ENCODE data around the gene TTYH1.
A peak's percentile ranks its signal among the peaks of the same experiment; 100 is the strongest.

The TTYH1 gene

DNA sequence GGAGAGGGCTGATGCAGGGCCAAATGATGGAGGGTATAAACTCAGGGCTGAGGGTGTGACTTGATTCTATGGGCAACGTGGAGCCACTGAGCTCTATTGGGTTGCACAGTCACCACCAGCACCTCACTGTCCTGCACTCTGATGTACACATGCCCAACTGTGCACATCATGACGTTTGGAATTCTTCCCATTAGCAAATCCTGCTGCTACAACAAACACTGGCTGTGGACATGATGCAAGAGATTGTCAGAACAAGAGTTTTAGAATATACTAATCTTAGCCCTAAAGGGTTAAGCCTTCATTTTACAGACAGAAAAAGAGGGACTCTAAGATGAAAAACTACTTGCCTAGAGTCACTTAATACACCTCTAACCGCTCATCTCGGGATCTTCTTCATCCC, 2.4 kb upstream of the TTYH1 start:
- no peaks in the 10 kb centered on the region for H3K9me2 ChIP-seq (replicated peaks; ENCODE audit: low read depth, low read length)
- no peak overlapping the region for H3K9ac ChIP-seq (ENCODE audit: low read depth, low read length, poor library complexity, severe bottlenecking)
- peaks cover 11% of the 10 kb centered on the region for H3K4me1 ChIP-seq (ENCODE audit: insufficient read depth, low read length, poor library complexity, severe bottlenecking)
- TF ChIP-seq EZH2phosphoT487 (IDR thresholded peaks at IDR 0.05; ENCODE audit: borderline replicate concordance): no peak
- TF ChIP-seq, protein P1, sequence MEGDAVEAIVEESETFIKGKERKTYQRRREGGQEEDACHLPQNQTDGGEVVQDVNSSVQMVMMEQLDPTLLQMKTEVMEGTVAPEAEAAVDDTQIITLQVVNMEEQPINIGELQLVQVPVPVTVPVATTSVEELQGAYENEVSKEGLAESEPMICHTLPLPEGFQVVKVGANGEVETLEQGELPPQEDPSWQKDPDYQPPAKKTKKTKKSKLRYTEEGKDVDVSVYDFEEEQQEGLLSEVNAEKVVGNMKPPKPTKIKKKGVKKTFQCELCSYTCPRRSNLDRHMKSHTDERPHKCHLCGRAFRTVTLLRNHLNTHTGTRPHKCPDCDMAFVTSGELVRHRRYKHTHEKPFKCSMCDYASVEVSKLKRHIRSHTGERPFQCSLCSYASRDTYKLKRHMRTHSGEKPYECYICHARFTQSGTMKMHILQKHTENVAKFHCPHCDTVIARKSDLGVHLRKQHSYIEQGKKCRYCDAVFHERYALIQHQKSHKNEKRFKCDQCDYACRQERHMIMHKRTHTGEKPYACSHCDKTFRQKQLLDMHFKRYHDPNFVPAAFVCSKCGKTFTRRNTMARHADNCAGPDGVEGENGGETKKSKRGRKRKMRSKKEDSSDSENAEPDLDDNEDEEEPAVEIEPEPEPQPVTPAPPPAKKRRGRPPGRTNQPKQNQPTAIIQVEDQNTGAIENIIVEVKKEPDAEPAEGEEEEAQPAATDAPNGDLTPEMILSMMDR (conservative IDR thresholded peaks at IDR 0.05; ENCODE audit: low read length): no peak
- 0 out of 2 replicates have a peak, but pooled peaks cover 4% of the 10 kb centered on the region for H3F3A ChIP-seq (ENCODE audit: low read depth)
- no peak overlapping the region for H3K4me3 ChIP-seq (ENCODE audit: low read length, poor library complexity, severe bottlenecking)
- H3K9me3 ChIP-seq (ENCODE audit: insufficient read depth, low read depth, low read length): no peaks in the 10 kb centered on the region
- no peaks in the 10 kb centered on the region for H3K79me2 ChIP-seq (ENCODE audit: insufficient read depth, low read length)
- no peak overlapping the region for H3K4me2 ChIP-seq (ENCODE audit: low read depth, low read length, poor library complexity, severe bottlenecking)
- no peaks in the 10 kb centered on the region for H3K27me3 ChIP-seq (ENCODE audit: insufficient read depth, low read length, poor library complexity, severe bottlenecking)
- H3K36me3 ChIP-seq (ENCODE audit: insufficient read depth, low read length): no peaks in the 10 kb centered on the region
- no peaks in the 10 kb centered on the region for H4K20me1 ChIP-seq (ENCODE audit: insufficient read depth, low read length, poor library complexity, severe bottlenecking)
- no peak overlapping the region for H2AFZ ChIP-seq (ENCODE audit: low read length)

DNA sequence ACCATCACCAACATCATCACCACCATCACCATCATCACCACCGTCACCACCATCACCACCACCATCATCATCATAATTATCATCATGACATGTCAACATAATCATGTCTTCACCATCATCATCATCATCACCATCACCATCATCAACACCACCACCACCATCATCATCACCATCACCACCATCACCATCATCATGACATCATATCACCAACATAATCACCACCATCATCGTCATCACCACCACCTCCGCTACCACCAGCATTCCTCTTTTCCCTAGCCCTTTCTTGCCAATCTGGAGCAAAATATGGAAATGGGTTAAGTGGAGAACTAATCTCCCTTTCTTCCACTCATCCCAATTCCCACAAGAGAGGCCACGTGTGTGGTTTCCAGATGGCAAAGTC, 1.1 kb upstream of the TTYH1 start:
- Histone ChIP-seq H3K9ac (ENCODE audit: low read depth, low read length, poor library complexity, severe bottlenecking) (no peak overlapping the region), H3F3A (ENCODE audit: low read depth) (no peaks in the 10 kb centered on the region), H4K20me1 (ENCODE audit: insufficient read depth, low read length, poor library complexity, severe bottlenecking) (no peaks in the 10 kb centered on the region), H3K4me1 (ENCODE audit: insufficient read depth, low read length, poor library complexity, severe bottlenecking) (peaks cover 15% of the 10 kb centered on the region), H3K79me2 (ENCODE audit: insufficient read depth, low read length) (no peaks in the 10 kb centered on the region), H2AFZ (ENCODE audit: low read length) (no peak overlapping the region), H3K4me3 (ENCODE audit: low read length, poor library complexity, severe bottlenecking) (no peak overlapping the region), H3K9me2 (replicated peaks; ENCODE audit: low read depth, low read length) (no peaks in the 10 kb centered on the region), H3K27me3 (ENCODE audit: insufficient read depth, low read length, poor library complexity, severe bottlenecking) (no peaks in the 10 kb centered on the region), H3K4me2 (ENCODE audit: low read depth, low read length, poor library complexity, severe bottlenecking) (no peak overlapping the region), H3K9me3 (ENCODE audit: insufficient read depth, low read depth, low read length) (no peaks in the 10 kb centered on the region), H3K36me3 (ENCODE audit: insufficient read depth, low read length) (no peaks in the 10 kb centered on the region)
- TF ChIP-seq, protein P1 (conservative IDR thresholded peaks at IDR 0.05; ENCODE audit: low read length): no peak

DNA sequence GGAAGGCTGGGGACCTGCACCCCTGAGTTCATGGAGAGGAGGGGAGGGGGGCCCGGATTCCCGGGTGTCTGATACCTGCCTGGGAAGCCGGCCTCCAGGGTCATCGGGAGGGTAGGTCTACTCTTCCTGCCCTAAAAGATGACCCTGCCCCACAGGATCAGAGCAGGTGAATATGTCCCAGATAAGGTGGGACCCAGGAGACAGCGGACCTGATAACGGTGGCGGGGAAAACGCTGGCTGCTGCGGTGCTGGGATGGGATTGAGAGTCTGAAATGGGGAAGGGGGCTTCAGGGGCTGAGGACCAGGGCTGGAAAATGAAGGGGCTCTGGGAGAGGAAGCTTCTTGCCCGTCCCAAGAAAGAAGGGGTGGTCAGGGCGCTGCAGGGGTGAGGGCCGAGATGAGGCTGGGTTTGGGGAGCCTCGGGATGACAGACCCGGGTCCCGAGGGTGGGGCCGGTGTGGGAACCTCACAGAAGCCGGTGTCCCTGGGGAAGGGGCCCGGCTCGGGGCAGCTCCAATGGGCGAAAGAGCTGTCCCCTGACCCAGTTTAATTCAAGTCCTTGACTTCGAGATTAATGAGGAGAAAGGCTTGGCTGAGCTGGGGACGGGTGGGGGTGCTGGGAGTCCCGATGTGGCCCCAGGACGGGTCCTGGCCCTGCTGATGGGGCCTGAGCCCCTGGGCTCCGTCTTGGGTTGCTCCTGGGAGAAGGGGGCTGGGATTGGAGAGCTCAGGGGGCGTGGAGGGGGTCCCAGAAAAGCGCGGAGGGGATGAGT, 823 bp downstream of the TTYH1 start:
- H3K27me3 ChIP-seq (ENCODE audit: insufficient read depth, low read length, poor library complexity, severe bottlenecking): no peaks in the 10 kb centered on the region
- H3K4me1 ChIP-seq (ENCODE audit: insufficient read depth, low read length, poor library complexity, severe bottlenecking): peaks cover 15% of the 10 kb centered on the region
- no peaks in the 10 kb centered on the region for H3F3A ChIP-seq (ENCODE audit: low read depth)
- H2AFZ ChIP-seq (ENCODE audit: low read length): no peak overlapping the region
- H3K9ac ChIP-seq (ENCODE audit: low read depth, low read length, poor library complexity, severe bottlenecking): peak overlapping the region; percentile 54
- no peaks in the 10 kb centered on the region for H3K36me3 ChIP-seq (ENCODE audit: insufficient read depth, low read length)
- H3K9me2 ChIP-seq (replicated peaks; ENCODE audit: low read depth, low read length): no peaks in the 10 kb centered on the region
- TF ChIP-seq, protein P1 (conservative IDR thresholded peaks at IDR 0.05; ENCODE audit: low read length): no peak
- no peaks in the 10 kb centered on the region for H3K79me2 ChIP-seq (ENCODE audit: insufficient read depth, low read length)
- H4K20me1 ChIP-seq (ENCODE audit: insufficient read depth, low read length, poor library complexity, severe bottlenecking): no peaks in the 10 kb centered on the region
- no peaks in the 10 kb centered on the region for H3K9me3 ChIP-seq (ENCODE audit: insufficient read depth, low read depth, low read length)
- H3K4me3 ChIP-seq (ENCODE audit: low read length, poor library complexity, severe bottlenecking): peak overlapping the region; percentile 67
- H3K4me2 ChIP-seq (ENCODE audit: low read depth, low read length, poor library complexity, severe bottlenecking): peak overlapping the region; percentile 71

All from Loucy (cell line).